GM13976 (cell line): ENCODE measurements around the gene LRIG1.

Experiments used
- DNase-seq: peaks from one replicate; pipeline ENCODE4 v3.0.0; 2012; ENCODE audit warnings: low spot score
- in situ Hi-C: fragments of 300-500 bp; cut with MboI; formaldehyde crosslinking; loops from one replicate; pipeline ENCODE4 v1.12.0; 2022; ENCODE audit warnings: low sequenced_read_pairs, mixed read lengths, inconsistent platforms; ENCODE audit not compliant: unreplicated experiment
- TF ChIP-seq, protein P1 (sequence below): IDR thresholded peaks from 2 replicates; pipeline ENCODE4 v1.5.1; 2012; ENCODE audit warnings: borderline replicate concordance, mild to moderate bottlenecking; ENCODE audit not compliant: insufficient read depth; ENCODE audit errors: extremely low read depth, missing control alignments, control extremely low read depth

Gene LRIG1

DNA sequence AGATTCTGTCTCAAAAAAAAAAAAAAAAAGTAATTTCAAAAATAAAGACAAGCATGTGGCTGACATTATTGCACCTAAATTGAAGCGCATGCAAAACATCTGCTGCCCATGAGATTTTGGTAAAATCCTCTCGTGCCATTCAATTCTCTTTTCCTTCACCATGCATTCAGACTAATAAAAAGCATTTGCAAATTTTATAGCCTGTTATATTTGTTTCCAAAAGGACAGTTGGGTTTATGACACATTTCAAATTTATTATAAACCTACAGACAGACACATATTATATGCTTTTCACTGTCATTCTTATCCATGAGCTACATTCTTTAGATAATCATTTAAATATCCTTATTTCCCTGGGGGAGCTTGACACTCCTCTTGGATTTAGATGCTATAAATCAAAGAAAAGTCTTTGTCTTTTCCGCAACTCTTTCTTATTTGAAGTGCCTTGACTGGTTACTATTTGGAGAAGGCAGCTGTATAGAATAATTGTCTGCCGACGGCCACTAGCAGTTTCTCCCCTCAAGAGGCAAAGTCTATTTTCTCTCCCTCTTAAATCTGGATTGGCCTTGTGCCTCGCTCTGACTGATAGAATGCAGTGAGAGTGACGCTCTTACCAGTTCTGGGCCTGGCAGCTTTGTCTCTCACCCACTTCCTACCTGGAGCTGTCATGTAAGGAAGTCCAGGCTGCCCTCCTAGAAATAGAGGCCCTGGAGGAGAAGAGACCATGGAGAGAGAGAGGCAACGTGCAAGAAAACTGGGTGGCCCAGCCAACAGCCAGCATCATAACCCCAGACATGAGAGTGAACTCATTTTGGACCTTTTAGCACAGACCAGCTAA, 6.8 kb upstream of the LRIG1 start:
- DNase-seq, result no peak
- in situ Hi-C loops, result no loop called here
- TF ChIP-seq, protein P1, sequence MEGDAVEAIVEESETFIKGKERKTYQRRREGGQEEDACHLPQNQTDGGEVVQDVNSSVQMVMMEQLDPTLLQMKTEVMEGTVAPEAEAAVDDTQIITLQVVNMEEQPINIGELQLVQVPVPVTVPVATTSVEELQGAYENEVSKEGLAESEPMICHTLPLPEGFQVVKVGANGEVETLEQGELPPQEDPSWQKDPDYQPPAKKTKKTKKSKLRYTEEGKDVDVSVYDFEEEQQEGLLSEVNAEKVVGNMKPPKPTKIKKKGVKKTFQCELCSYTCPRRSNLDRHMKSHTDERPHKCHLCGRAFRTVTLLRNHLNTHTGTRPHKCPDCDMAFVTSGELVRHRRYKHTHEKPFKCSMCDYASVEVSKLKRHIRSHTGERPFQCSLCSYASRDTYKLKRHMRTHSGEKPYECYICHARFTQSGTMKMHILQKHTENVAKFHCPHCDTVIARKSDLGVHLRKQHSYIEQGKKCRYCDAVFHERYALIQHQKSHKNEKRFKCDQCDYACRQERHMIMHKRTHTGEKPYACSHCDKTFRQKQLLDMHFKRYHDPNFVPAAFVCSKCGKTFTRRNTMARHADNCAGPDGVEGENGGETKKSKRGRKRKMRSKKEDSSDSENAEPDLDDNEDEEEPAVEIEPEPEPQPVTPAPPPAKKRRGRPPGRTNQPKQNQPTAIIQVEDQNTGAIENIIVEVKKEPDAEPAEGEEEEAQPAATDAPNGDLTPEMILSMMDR, result no peak

- TF ChIP-seq, protein P1, result no peak
- in situ Hi-C loops, result no loop called here
- DNase-seq, result no peak
Observed at GRCh38 chr3:66506154-66506553, 5.3 kb upstream of the LRIG1 start.

DNA sequence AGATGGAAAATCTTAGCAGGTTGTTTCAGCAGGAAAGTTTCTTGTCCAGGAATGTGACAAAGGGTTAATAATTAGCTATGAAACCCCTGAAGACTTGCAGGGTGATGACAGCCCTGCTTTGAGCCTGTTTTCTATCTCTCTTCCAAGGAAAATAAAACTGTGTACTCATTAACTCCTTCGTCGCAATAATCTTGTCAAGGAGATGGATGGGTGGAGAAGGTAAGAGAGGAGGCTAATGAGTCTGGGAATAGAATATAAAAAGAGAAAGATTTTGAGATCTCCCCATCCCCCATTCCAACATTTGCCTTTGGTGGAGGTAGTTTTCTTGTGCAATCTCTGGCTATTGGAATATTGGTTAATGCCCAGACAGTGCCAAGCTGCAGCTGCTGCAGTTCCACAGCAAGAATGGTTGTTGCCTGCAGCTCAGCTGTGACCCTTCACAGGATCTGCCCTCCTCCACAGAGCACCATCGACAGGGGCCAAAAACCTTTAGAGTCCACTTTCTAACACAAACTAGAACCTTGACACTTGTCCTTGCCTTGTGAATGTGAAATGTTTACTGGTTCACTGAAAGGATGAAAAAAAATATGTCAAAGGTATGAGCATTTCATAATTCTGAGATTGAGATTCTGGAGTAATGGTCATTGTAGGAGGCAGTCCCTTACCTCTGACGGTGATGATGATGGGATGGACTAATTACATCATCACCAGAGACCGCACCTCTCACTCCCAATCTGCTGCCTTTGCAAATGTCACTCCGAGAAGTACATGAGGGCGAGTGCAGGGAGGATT, 4.2 kb upstream of the LRIG1 start:
- in situ Hi-C loops, result no loop called here
- TF ChIP-seq, protein P1, result no peak
- no peak for DNase-seq

- no peak for DNase-seq
- in situ Hi-C loops, result no loop called here
- TF ChIP-seq, protein P1, result no peak
Observed at GRCh38 chr3:66502981-66503380, 2.2 kb upstream of the LRIG1 start.

GRCh38 chr3:66502245-66502874, 1.5 kb upstream of the LRIG1 start:
- TF ChIP-seq, protein P1, result no peak
- no peak for DNase-seq
- in situ Hi-C loops, result no loop called here

- TF ChIP-seq, protein P1, result no peak
- no peak for DNase-seq
- in situ Hi-C loops, result no loop called here
Observed at GRCh38 chr3:66501483-66502244, 842 bp upstream of the LRIG1 start.
